HuH-7 (cell line): ENCODE measurements around the gene HMCN2.

ENCODE experiments used
- DNase-seq: peaks from one replicate; pipeline ENCODE4 v3.0.0; 2011; ENCODE audit warnings: low spot score

HMCN2 gene

GRCh38 chr9:130265431-130266235 is at the start of gene HMCN2:
Gene HMCN2 (plus strand): TSS chr9:130265760. CDS start chr9:130265879, 119 bp downstream.
- peak; percentile 61 for DNase-seq

- no peak for DNase-seq
Measured at GRCh38 chr9:130217838-130218237, 47.7 kb upstream of the HMCN2 start.

- DNase-seq, result no peak
Measured at GRCh38 chr9:130219661-130220096, 45.9 kb upstream of the HMCN2 start.

GRCh38 chr9:130220352-130220751 is 45.2 kb upstream of the HMCN2 start:
- DNase-seq, result no peak

GRCh38 chr9:130222833-130223232 is 42.7 kb upstream of the HMCN2 start:
- no peak for DNase-seq

- DNase-seq, result no peak
Measured at GRCh38 chr9:130225071-130225470, 40.5 kb upstream of the HMCN2 start.

GRCh38 chr9:130225586-130225985 is 40.0 kb upstream of the HMCN2 start:
- DNase-seq, result no peak

- no peak for DNase-seq
Measured at GRCh38 chr9:130226112-130226511, 39.4 kb upstream of the HMCN2 start.

- DNase-seq, result no peak
Measured at GRCh38 chr9:130227833-130228232, 37.7 kb upstream of the HMCN2 start.

GRCh38 chr9:130229759-130230158 is 35.8 kb upstream of the HMCN2 start:
- DNase-seq, result no peak

GRCh38 chr9:130230631-130231030 is 34.9 kb upstream of the HMCN2 start:
- no peak for DNase-seq

GRCh38 chr9:130232899-130233586 is 32.5 kb upstream of the HMCN2 start:
- DNase-seq, result no peak

GRCh38 chr9:130233587-130233945 is 32.0 kb upstream of the HMCN2 start:
- no peak for DNase-seq

- DNase-seq, result no peak
Measured at GRCh38 chr9:130234340-130235260, 31.0 kb upstream of the HMCN2 start.

GRCh38 chr9:130235558-130236435 is 29.8 kb upstream of the HMCN2 start:
- peak; percentile 81 for DNase-seq

GRCh38 chr9:130236436-130236985 is 29.0 kb upstream of the HMCN2 start:
- DNase-seq, result no peak

GRCh38 chr9:130237076-130237475 is 28.5 kb upstream of the HMCN2 start:
- no peak for DNase-seq

GRCh38 chr9:130237763-130238524 is 27.6 kb upstream of the HMCN2 start:
- no peak for DNase-seq

- no peak for DNase-seq
Measured at GRCh38 chr9:130239363-130239695, 26.2 kb upstream of the HMCN2 start.

- no peak for DNase-seq
Measured at GRCh38 chr9:130239741-130240241, 25.8 kb upstream of the HMCN2 start.
